Bronchial epithelial cell (primary cell): ENCODE data around the gene GCNT3. TPM values are rescaled to one million over a fixed set of nuclear protein-coding genes. Genes with fewer than 3 reads are reported as not detected.

Experiments
- DNase-seq: peaks from one replicate; pipeline ENCODE4 v3.0.0-alpha.2; 2010; ENCODE audit warnings: low read depth
- FAIRE-seq: peaks from 2 replicates; lab custom pipeline; 2011; peaks lifted over from hg19 to GRCh38; lab: Jason Lieb, UNC
- H3K27me3 ChIP-seq: 2 replicates; pipeline ENCODE4 v1.5.1; 2011; ENCODE audit warnings: low read length; ENCODE audit not compliant: control insufficient read depth, insufficient read depth
- H3K36me3 ChIP-seq: 2 replicates; pipeline ENCODE4 v1.5.1; 2011; ENCODE audit warnings: low read length; ENCODE audit not compliant: control insufficient read depth, insufficient read depth
- H3K4me3 ChIP-seq: 2 replicates; pipeline ENCODE4 v1.5.1; 2011; ENCODE audit warnings: mild to moderate bottlenecking, low read depth, low read length, control low read depth
- total RNA-seq: library from RNA; depleted of rRNA; stranded (reverse); fragments of >200 nt; gene quantifications from 2 replicates; pipeline ENCODE4 v1.2.1, GENCODE V29; 2014
- TF ChIP-seq, protein P1 (sequence below): IDR thresholded peaks from 2 replicates; pipeline ENCODE4 v1.5.1; 2011; ENCODE audit warnings: mild to moderate bottlenecking, moderate library complexity, low read length, control low read depth, inconsistent platforms; ENCODE audit not compliant: insufficient read depth, severe bottlenecking

Gene GCNT3, protein sequence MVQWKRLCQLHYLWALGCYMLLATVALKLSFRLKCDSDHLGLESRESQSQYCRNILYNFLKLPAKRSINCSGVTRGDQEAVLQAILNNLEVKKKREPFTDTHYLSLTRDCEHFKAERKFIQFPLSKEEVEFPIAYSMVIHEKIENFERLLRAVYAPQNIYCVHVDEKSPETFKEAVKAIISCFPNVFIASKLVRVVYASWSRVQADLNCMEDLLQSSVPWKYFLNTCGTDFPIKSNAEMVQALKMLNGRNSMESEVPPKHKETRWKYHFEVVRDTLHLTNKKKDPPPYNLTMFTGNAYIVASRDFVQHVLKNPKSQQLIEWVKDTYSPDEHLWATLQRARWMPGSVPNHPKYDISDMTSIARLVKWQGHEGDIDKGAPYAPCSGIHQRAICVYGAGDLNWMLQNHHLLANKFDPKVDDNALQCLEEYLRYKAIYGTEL
- 8.2 and 37.5 TPM in 2 replicates for total RNA-seq

DNA sequence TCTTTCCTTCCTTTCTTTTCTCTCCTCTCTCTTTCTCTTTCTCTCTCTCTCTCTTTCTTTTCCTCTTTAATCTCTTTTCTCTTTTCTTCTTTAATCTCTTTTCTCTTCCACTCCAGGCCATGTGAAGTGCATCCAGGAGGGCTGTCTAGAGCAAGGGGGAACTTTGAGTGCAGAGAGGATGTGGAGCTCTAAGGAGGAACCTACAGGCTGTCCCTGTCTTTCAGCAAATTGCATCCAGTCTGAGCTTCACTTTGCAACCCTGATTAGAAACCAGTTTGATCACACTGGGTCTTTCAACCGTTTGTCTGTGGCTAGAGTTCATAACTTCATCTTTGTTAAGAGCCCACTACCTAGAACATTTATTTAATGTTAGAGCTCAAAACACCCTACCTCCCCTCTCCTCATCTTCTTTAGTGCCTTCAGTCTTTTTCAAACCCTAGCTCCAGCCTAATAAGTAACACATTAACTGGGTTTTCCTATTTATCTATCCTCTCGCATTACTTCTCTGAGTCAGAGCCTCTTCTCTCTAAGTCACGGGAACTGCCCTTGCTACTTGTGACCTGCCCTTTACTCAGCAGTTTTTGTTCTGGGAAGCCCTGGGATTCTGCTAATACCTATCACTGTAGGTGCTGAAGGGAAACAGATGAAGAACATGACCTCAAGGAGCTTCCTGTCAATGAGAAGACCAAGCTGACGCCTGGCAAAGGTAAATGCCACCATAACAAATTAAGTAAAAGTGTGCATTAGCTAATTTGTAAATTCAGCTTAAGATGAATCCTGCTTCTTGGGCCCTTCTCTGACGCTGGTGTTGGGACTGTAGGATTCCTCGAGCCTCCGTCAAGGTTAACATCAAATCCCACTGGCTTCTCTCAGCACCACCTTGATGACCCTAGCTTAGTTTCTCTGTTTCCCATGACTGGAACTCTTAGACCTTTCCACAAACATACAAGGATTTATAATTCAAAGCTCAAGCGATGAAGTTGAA lies at the start of gene GCNT3:
GCNT3 (plus strand) TSS at position 508 of the 985 bp plus-strand sequence. CDS start 6,456 bp downstream, outside the sequence.
- FAIRE-seq (peak; percentile 79), DNase-seq (peak; percentile 83)
- TF ChIP-seq, protein P1, sequence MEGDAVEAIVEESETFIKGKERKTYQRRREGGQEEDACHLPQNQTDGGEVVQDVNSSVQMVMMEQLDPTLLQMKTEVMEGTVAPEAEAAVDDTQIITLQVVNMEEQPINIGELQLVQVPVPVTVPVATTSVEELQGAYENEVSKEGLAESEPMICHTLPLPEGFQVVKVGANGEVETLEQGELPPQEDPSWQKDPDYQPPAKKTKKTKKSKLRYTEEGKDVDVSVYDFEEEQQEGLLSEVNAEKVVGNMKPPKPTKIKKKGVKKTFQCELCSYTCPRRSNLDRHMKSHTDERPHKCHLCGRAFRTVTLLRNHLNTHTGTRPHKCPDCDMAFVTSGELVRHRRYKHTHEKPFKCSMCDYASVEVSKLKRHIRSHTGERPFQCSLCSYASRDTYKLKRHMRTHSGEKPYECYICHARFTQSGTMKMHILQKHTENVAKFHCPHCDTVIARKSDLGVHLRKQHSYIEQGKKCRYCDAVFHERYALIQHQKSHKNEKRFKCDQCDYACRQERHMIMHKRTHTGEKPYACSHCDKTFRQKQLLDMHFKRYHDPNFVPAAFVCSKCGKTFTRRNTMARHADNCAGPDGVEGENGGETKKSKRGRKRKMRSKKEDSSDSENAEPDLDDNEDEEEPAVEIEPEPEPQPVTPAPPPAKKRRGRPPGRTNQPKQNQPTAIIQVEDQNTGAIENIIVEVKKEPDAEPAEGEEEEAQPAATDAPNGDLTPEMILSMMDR, result no peak

DNA sequence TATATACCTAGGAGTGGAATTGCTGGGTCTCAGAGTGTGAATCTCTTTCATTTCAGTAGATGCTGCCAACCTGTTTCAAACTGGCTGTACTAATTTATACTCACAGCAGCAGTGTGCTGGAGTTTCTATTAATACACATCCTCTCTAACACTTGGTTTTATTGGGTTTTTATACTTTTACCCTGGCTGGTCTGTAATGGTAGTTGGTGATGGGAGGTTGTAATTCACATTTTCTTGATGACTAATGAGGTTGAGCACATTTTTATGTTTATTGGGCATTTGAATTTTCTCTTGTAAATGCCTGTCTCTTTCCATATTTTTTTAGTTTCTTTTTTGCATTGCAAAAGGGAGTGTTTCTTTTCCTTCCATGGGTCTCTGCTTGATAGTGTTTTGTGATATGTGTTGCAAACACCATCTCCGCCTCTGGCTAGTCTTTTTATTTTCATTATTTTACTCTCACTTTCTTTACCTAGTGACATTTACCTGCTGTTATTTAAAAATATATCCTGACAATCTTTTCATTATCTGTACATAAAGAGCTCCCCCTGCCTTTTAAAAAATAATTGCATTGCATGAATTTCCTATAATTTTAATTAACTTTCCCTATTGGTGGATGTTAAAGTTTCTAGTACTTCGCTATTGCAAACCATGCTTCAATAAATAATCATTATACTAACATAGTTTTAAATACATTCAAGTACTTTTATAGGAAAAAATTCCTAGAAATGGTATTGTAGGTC lies 49.0 kb upstream of the GCNT3 start:
- Histone ChIP-seq H3K36me3 (no peaks in the 10 kb centered on the region), H3K4me3 (no peak overlapping the region), H3K27me3 (no peaks in the 10 kb centered on the region)
- TF ChIP-seq, protein P1, result no peak
- no peak for DNase-seq
- no peak for FAIRE-seq

More for the DNA sequence above, at the start of gene GCNT3:
- Histone ChIP-seq H3K27me3 (no peaks in the 10 kb centered on the region), H3K36me3 (no peaks in the 10 kb centered on the region), H3K4me3 (no peak within 1 kb of the TSS)

- TF ChIP-seq, protein P1, result no peak
Observed at GRCh38 chr15:59565299-59565698, 46.3 kb upstream of the GCNT3 start.

GRCh38 chr15:59567324-59567723 lies 44.3 kb upstream of the GCNT3 start:
- H3K27me3 ChIP-seq, result no peaks in the 10 kb centered on the region

More at GRCh38 chr15:59565299-59565698, 46.3 kb upstream of the GCNT3 start:
- Histone ChIP-seq H3K27me3 (no peaks in the 10 kb centered on the region), H3K4me3 (no peak overlapping the region), H3K36me3 (no peaks in the 10 kb centered on the region)
- FAIRE-seq (no peak), DNase-seq (no peak)

GRCh38 chr15:59569477-59569876 lies 42.1 kb upstream of the GCNT3 start:
- FAIRE-seq (peak; percentile 89), DNase-seq (no peak)
- H3K36me3 ChIP-seq, result no peaks in the 10 kb centered on the region
- no peaks in the 10 kb centered on the region for H3K27me3 ChIP-seq
- TF ChIP-seq, protein P1, result no peak
- no peak overlapping the region for H3K4me3 ChIP-seq

More at GRCh38 chr15:59567324-59567723, 44.3 kb upstream of the GCNT3 start:
- peak; percentile 95 for DNase-seq
- Histone ChIP-seq H3K4me3 (no peak overlapping the region), H3K36me3 (no peaks in the 10 kb centered on the region)
- FAIRE-seq, result no peak
- TF ChIP-seq, protein P1, result no peak
